Mucosa of descending colon (tissue), 3 donors: ENCODE measurements around the gene PWWP2B. TPM values are rescaled to one million over a fixed set of nuclear protein-coding genes. Genes with fewer than 3 reads are reported as not detected.

Experiments
- ATAC-seq: fragments of 200-7000 bp; cut with Tn5 transposase; one replicate; pipeline ENCODE4 v1.9.1; 2020; ENCODE audit warnings: mild to moderate bottlenecking, moderate library complexity
- DNase-seq, 3 donors: peaks; one replicate each; pipeline ENCODE4 v3.0.0-alpha.2; 2020
- H3K36me3 ChIP-seq: fragments of 200-600 bp; one replicate; pipeline ENCODE4 v1.8.0; 2021; ENCODE audit warnings: low read depth, mild to moderate bottlenecking
- H3K4me1 ChIP-seq: fragments of 200-600 bp; one replicate; pipeline ENCODE4 v1.8.0; 2021; ENCODE audit warnings: low read depth, mild to moderate bottlenecking
- H3K4me3 ChIP-seq: fragments of 200-600 bp; one replicate; pipeline ENCODE4 v1.8.0; 2021; ENCODE audit warnings: mild to moderate bottlenecking
- H3K9me3 ChIP-seq: fragments of 200-600 bp; one replicate; pipeline ENCODE4 v1.8.0; 2021; ENCODE audit warnings: mild to moderate bottlenecking
- intact Hi-C, 2 donors: fragments of 100-400 bp; cut with DNase I in 1 of 2; cut with micrococcal nuclease in 1 of 2; formaldehyde crosslinking; loops; one replicate each; pipeline versions ENCODE4 v1.11.0 to v1.11.1; 2022; cut with DNase I, micrococcal nuclease
- total RNA-seq, 3 donors: library from RNA; stranded (reverse); fragmentation: NEBNext Ultra II Directional in 2 of 3; extraction: Animal tissue kit (Norgen Biotek cat#: 25700) in 2 of 3; gene quantifications; one replicate each; pipeline versions ENCODE4 v1.2.1 to v1.2.4, GENCODE V29; 2021 to 2023
- TF ChIP-seq, protein P1 (sequence below): fragments of 200-600 bp; IDR thresholded peaks from one replicate; pipeline ENCODE4 v1.8.0; 2022; ENCODE audit warnings: antibody characterized with exemption, mild to moderate bottlenecking
- donor health status: DM: no; HTN: no; CAD: no; lungs with moderate emphysema.
- donor health status: DM: no; HTN: no; CAD: no.
- donor health status: DM: no; HTN: yes; CAD: no.

The PWWP2B gene
- total RNA-seq, 3 donors from 2014 or later, result 37.7 to 55.6 (median 41.7) TPM

DNA sequence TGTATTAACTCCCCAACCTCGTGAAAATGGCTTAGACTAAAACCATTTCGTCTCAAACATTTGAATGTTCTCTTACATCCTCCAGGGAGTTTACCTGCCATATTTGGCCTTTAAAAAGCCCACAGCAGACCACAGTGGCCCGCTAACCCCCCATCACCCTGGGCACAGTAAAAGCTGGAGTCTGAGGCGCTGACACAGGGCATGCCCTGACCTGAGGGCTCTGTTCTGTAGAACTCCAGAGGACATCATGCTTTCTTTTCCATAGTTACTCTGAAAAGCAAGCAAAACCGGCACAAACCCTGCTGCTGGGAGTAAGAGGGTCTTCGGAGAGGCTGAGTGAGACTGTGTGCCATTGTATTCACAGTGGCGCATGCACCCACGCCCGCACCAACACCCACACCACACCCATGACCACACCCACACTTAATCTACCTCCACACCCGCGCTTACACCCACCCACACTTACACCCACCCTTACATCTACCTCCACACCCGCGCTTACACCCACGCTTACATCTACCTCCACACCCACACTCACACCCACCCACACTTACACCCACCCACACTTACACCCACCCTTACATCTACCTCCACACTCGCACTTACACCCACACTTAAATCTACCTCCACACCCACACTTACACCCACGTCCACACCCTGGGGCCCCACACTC, 32.9 kb upstream of the PWWP2B start:
- DNase-seq, result no peak

DNA sequence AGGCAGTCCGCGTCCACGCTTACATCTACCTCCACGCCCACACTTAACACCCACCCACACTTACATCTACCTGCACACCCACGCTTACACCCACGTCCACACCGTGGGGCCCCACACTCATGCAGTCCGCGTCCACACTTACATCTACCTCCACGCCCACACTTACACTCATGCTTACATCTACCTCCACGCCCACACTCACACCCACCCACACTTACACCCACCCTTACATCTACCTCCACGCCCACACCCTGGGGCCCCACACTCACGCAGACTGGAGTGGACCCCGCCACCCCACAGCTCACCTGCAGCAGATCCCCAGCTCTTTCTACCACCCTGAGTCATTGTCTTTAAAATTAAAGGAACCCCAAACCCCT, 32.4 kb upstream of the PWWP2B start:
- H3K9me3 ChIP-seq, result no peaks in the 10 kb centered on the region
- DNase-seq, result peak in 1 of 3 donors; percentile 38
- TF ChIP-seq, protein P1, sequence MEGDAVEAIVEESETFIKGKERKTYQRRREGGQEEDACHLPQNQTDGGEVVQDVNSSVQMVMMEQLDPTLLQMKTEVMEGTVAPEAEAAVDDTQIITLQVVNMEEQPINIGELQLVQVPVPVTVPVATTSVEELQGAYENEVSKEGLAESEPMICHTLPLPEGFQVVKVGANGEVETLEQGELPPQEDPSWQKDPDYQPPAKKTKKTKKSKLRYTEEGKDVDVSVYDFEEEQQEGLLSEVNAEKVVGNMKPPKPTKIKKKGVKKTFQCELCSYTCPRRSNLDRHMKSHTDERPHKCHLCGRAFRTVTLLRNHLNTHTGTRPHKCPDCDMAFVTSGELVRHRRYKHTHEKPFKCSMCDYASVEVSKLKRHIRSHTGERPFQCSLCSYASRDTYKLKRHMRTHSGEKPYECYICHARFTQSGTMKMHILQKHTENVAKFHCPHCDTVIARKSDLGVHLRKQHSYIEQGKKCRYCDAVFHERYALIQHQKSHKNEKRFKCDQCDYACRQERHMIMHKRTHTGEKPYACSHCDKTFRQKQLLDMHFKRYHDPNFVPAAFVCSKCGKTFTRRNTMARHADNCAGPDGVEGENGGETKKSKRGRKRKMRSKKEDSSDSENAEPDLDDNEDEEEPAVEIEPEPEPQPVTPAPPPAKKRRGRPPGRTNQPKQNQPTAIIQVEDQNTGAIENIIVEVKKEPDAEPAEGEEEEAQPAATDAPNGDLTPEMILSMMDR, result no peak
- ATAC-seq, result peak; percentile 51
- H3K4me1 ChIP-seq, result no peaks in the 10 kb centered on the region
- intact Hi-C loops, result no loop called here
- H3K4me3 ChIP-seq, result no peak overlapping the region
- H3K36me3 ChIP-seq, result no peaks in the 10 kb centered on the region

More for the DNA sequence above, 32.9 kb upstream of the PWWP2B start:
- no peaks in the 10 kb centered on the region for H3K36me3 ChIP-seq
- intact Hi-C loops, result no loop called here
- H3K4me3 ChIP-seq, result no peak overlapping the region
- H3K4me1 ChIP-seq, result no peaks in the 10 kb centered on the region
- H3K9me3 ChIP-seq, result no peaks in the 10 kb centered on the region
- peak; percentile 88 for ATAC-seq
- TF ChIP-seq, protein P1, result no peak

DNA sequence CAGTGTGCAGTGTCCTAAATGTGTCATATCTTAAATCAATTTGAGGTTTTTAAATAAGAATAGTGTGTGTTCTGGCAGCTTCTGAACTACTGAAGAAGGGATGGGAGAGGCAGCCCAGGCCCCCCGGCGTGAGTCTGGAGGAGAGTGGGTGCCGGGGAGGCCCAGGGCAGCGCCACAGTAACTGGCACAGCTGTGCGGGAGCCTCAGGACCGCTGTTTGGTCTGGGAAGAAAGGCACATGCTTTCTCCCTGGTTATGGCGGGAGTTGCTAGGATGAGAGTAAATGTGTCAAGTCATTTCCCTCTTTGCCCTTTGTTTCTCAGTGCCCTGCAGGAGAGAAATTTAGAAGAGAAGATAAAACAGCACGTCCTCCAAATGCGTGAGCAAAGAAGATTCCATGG, 31.9 kb upstream of the PWWP2B start:
- DNase-seq, result no peak

DNA sequence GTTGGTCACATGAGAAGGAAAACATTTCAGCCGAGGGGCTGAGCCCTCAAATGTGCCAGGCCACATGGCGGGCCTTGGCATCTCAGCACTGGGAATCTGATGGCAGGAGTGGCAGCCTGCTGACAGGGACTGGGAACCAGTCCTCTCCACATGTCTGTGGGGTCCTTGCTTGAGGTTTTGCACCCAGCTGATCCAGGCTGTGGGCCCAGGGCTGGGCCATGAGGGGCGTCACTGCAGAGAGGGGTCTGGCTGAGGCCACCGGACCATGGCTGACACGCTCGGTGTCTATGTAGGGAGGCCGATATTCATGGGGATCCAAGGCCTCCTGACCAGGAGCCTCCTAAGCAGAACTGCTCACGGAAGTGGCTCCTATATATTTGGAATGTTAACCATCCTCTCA, 31.0 kb upstream of the PWWP2B start:
- Histone ChIP-seq H3K4me1 (no peaks in the 10 kb centered on the region), H3K36me3 (no peaks in the 10 kb centered on the region), H3K4me3 (no peak overlapping the region), H3K9me3 (no peaks in the 10 kb centered on the region)
- intact Hi-C loops, result no loop called here
- DNase-seq (no peak), ATAC-seq (no peak)
- TF ChIP-seq, protein P1, result no peak

More for the DNA sequence above, 31.9 kb upstream of the PWWP2B start:
- TF ChIP-seq, protein P1, result no peak
- Histone ChIP-seq H3K36me3 (no peaks in the 10 kb centered on the region), H3K4me1 (no peaks in the 10 kb centered on the region), H3K9me3 (no peaks in the 10 kb centered on the region), H3K4me3 (no peak overlapping the region)
- no peak for ATAC-seq
- intact Hi-C loops, result no loop called here

DNA sequence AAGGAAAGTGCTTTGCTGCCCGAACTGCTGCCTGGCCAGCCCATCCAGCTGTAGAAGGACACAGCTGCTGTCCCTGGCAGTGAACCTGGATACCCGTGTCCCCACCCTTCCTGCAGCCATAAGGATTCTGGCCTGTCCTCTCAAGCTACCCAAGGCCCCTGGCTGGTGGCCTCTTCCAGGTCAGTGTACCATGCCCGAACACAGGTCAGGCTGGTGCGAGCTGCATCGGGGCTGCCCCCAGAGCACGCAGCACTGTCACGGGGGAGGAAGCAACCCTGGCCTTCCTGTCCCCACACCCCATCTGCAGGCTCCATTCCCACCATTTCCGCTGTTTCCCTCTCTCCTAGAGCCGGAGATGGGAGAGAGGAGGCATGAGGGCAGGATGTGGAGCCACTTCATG, 30.5 kb upstream of the PWWP2B start:
- ATAC-seq (no peak), DNase-seq (no peak)
- H3K36me3 ChIP-seq, result no peaks in the 10 kb centered on the region
- H3K4me1 ChIP-seq, result no peaks in the 10 kb centered on the region
- intact Hi-C loops, result no loop called here
- TF ChIP-seq, protein P1, result no peak
- H3K9me3 ChIP-seq, result no peaks in the 10 kb centered on the region
- no peak overlapping the region for H3K4me3 ChIP-seq

DNA sequence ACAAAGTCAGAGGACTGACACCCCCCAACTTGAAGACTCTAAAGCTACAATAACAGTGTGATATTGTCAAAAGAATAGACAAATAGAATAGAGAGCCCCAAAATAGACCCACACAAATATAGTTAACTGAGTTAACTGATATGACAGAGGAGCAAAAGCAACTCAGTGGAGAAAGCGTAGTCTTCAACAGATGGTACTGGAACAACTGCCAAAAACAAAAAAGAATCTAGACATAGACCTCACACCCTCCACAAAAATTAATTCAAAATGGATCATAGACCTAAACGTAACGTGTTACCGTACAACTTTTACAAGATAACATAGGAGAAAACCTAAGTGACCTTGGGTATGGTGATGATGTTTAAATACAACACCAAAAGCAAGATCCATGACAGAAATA, 28.6 kb upstream of the PWWP2B start:
- Histone ChIP-seq H3K4me1 (no peaks in the 10 kb centered on the region), H3K9me3 (no peaks in the 10 kb centered on the region), H3K36me3 (no peaks in the 10 kb centered on the region), H3K4me3 (no peak overlapping the region)
- no peak for DNase-seq
- ATAC-seq, result no peak
- TF ChIP-seq, protein P1, result no peak
- intact Hi-C loops, result no loop called here
